GM18498 (cell line): ENCODE measurements around the gene DPM1.

Experiments used
- ATAC-seq: cut with Tn5 transposase; IDR thresholded peaks from one replicate; pipeline ENCODE4 v1.9.1; 2021; ENCODE audit warnings: mild to moderate bottlenecking, moderate library complexity; ENCODE audit not compliant: unreplicated experiment

The DPM1 gene

GRCh38 chr20:50900261-50900660 lies 58.1 kb downstream of the DPM1 start:
- no peak for ATAC-seq

GRCh38 chr20:50898475-50898874 lies 59.9 kb downstream of the DPM1 start:
- no peak for ATAC-seq

DNA sequence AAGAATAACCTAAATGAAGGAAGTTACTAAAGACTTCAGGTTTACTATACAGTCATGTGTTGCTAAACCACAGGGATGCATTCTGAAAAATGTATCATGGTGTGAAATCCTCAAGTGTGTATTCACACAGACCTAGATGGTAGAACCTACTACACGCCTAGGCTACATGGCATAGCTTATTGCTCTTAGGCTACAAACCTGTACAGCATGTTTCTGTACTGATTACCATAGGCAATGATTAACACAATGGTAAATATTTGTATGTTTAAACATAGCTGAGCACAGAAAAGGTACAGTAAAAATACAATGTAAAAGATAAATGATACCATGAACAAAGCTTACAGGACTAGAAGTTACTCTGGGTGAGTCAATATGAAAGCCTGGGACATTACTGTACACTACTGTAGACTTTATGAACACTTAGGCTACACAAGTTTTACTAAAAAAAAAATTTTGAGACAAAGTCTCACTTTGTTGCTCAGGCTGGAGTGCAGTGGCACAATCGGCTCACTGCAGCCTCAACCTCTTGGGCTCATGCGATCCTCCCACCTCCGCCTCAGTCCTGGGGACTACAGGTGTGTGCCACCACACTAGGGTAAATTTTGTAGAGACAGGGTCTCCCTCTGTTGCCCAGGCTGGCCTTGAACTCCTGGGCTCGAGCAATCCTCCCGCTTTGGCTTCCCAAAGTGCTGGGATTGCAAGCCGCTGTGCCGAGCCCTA lies 63.1 kb downstream of the DPM1 start:
- no peak for ATAC-seq

DNA sequence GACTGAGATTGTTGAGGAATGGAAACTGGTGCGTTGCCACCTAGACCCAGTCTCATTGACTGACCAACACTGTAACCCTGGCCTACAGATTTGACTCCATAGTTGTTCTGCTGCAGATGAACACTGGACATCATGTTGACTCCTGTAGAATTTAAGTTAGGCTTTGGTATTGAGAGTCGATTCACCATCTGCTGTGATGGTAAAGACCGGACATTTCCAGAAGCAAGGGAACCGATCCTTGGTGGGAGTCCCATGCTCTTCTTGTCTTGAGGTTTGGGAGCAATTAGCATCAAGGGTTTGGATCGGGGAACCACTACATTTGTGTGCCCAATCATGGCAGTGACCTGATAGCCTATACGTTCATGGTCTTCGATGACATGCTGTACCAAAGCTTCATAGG lies 64.7 kb downstream of the DPM1 start:
- no peak for ATAC-seq

GRCh38 chr20:50892394-50892793 lies 65.9 kb downstream of the DPM1 start:
- ATAC-seq, result no peak

DNA sequence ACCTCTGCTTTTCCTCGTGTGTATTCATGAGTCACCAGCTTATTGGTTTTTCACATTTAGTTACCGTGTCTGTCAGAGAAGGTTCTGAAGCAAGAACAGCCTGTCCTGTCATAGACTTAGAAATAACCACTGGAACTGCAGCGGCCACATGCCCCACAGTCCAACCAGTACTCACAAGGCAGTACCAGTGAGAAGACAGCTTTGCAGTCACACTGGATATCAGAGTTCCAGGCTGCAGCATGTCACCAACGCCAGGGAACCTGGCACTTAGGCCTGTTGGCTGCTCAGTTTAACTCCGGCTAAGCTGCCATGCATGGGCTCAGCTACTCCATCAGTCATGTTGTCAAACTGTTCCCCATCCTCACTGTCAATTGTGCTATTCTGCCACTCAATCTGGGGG lies 67.2 kb downstream of the DPM1 start:
- no peak for ATAC-seq

DNA sequence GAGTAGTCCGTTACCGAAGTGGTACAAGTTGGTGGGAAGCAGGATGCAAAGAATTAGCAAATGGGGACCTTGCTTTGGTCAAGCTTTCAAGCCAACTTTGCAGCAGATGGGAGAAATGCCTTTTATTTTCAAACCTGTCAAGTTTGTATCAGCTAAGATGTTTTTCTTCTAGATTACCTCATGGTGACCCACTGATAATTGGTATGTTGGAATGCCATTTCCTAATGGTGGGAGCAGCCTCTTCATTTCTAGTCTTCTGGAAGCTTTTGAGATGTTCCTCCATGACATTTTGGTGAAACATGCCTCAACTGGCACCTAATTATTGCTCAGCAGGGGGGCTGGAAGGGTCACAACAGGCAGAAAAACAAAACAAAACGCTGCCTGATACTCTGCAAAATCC lies 70.8 kb downstream of the DPM1 start:
- no peak for ATAC-seq

DNA sequence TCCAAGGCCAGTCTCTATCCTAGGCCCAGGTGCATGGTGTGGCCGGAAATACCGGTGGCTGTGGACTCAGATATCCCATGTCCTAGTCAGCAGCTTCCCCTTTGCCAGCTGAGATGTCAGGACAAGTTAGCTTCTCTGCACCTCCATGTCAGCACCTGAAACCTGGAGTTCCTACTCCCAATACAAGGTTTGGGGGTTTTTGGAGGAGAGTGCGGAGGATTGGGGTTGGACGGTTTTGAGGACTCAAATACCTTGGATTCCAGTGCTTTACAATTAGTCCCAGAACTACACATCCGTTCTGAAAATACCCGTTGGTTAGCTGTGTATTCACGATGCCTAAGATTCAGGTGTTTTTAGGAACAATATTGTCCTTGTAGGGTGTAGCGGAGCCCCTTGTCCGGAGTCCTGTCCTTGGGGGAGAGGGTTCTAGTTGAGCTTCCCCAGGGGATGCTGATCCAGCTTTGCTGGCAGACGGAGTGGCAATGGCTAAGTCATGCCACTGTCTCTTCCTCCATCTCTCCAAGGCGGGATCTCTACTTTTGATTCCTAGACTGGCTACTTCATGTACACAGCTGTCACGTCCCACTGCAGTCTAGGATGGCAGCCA lies 72.0 kb downstream of the DPM1 start:
- ATAC-seq, result no peak

GRCh38 chr20:50885781-50886180 lies 72.6 kb downstream of the DPM1 start:
- no peak for ATAC-seq

DNA sequence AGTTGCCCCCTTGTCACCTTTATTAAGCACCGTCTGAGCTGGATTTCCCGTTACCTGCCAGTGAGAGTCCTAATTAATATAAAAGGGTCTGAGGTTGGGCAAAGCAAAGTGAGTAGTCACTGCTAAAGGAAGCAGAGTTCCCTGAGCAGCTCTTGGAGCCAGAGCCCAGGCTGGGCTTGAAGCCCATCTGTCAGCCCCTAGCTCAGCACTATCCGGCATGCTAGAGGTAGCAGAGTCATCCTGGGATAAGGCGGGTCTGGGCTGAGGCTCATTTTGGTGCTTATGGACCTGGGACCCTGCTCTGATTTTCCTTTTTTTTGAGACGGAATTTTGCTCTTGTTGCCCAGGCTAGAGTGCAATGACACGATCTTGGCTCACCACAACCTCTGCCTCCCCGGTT lies 73.3 kb downstream of the DPM1 start:
- no peak for ATAC-seq
